K562 (cell line): ENCODE data around the gene ZNF692. TPM values are rescaled to one million over a fixed set of nuclear protein-coding genes. Genes with fewer than 3 reads are reported as not detected.

Source experiments
- ETS2 ChIP-seq: IDR thresholded peaks from 2 replicates; pipeline ENCODE4 v1.6.1; 2016; ENCODE audit warnings: borderline replicate concordance, missing genetic modification characterization, mild to moderate bottlenecking, moderate library complexity, missing compliant biosample characterization; ENCODE audit not compliant: poor library complexity, severe bottlenecking
- GTF2A2 ChIP-seq: IDR thresholded peaks from 2 replicates; pipeline ENCODE4 v1.6.1; 2016; ENCODE audit warnings: mild to moderate bottlenecking, missing genetic modification characterization, missing compliant biosample characterization
- HNRNPUL1 ChIP-seq: fragments of 200-400 bp; formaldehyde crosslinking; IDR thresholded peaks from 2 replicates; pipeline ENCODE4 v1.6.1; 2017; ENCODE audit warnings: low read length
- ILF3 ChIP-seq: fragments of 450-650 bp; IDR thresholded peaks from 2 replicates; pipeline ENCODE4 v1.6.1; 2018; ENCODE audit warnings: antibody characterized with exemption, mild to moderate bottlenecking, moderate library complexity, borderline replicate concordance
- NFRKB ChIP-seq: fragments of 450-650 bp; IDR thresholded peaks from 2 replicates; pipeline ENCODE4 v1.6.1; 2016; ENCODE audit warnings: low read depth
- PRDM10 ChIP-seq: fragments of 450-650 bp; IDR thresholded peaks from 2 replicates; pipeline ENCODE4 v1.6.1; 2018; ENCODE audit not compliant: partially characterized antibody
- PURB ChIP-seq: sonication (generic); formaldehyde crosslinking; IDR thresholded peaks from 2 replicates; pipeline ENCODE4 v1.9.0; 2021; ENCODE audit warnings: low read depth, mild to moderate bottlenecking, missing genetic modification reagents
- RBFOX2 ChIP-seq: fragments of 200-400 bp; formaldehyde crosslinking; IDR thresholded peaks from 2 replicates; pipeline ENCODE4 v1.6.1; 2017; ENCODE audit warnings: low read depth, mild to moderate bottlenecking, low read length, moderate library complexity
- TBP ChIP-seq: optimal IDR thresholded peaks from 2 replicates; pipeline ENCODE3; 2011; ENCODE audit warnings: low read depth, low read length, improper control_type of control experiment
- ZSCAN29 ChIP-seq: fragments of 450-650 bp; IDR thresholded peaks from 2 replicates; pipeline ENCODE4 v1.6.1; 2017
- polyA plus RNA-seq, 8 experiments: library from polyadenylated mRNA; depleted of rRNA in 4 of 8; stranded (reverse) in 5 of 8; unstranded in 3 of 8; fragments of >200 nt; fragmentation: Nextera tagmentation in 2 of 8; fragmentation: Illumina TruSeq in 1 of 8; extraction: Ambion mirVana in 2 of 8; extraction: Trizol in 1 of 8; gene quantifications; 2 replicates each; pipeline versions ENCODE4 v1.2.1 to v1.2.3, GENCODE V29; 2011 to 2014; ENCODE audit warnings: inconsistent platforms in 1 of 8, missing spikeins in 1 of 8
- total RNA-seq, 7 experiments: library from RNA; depleted of rRNA in 6 of 7; stranded (reverse); fragments of >200 nt in 6 of 7; fragmentation: Illumina TruSeq in 2 of 7; extraction: Trizol in 2 of 7; gene quantifications; 2 replicates each; pipeline versions ENCODE4 v1.2.1 to v1.2.3, GENCODE V29; 2011 to 2021; ENCODE audit warnings: low replicate concordance in 1 of 7

ZNF692 gene
- total and polyA plus RNA-seq, 9 of the 15 experiments (the other 6 are each of a cell fraction or from before 2014, with no cell fraction given) = 8.4 to 143 (median 55.9) TPM

- TF ChIP-seq PURB (no peak), RBFOX2 (peak; percentile 92), HNRNPUL1 (no peak), ILF3 (no peak), GTF2A2 (tag) (no peak), TBP (peak; percentile 59), ETS2 (tag) (no peak), ZSCAN29 (0 out of 2 replicates have a peak, but pooled peaks have one; percentile 10), NFRKB (no peak; the same call in none of the 2 replicates), PRDM10 (no peak)
These were observed 32.8 kb downstream of the ZNF692 start, which contains the start of gene SH3BP5L (continued) for GRCh38 chr1:248825909-248826760.
